GM21390 (cell line): ENCODE results near the gene BEST4.
"Not testable (repeated sequence)": the region's sequence is repeated elsewhere in the genome, so short reads cannot be mapped to it uniquely, and the experiment has no call there.

Source experiments
- ATAC-seq: cut with Tn5 transposase; IDR thresholded peaks from one replicate; pipeline ENCODE4 v1.9.1; 2021; ENCODE audit not compliant: unreplicated experiment

Gene BEST4

DNA sequence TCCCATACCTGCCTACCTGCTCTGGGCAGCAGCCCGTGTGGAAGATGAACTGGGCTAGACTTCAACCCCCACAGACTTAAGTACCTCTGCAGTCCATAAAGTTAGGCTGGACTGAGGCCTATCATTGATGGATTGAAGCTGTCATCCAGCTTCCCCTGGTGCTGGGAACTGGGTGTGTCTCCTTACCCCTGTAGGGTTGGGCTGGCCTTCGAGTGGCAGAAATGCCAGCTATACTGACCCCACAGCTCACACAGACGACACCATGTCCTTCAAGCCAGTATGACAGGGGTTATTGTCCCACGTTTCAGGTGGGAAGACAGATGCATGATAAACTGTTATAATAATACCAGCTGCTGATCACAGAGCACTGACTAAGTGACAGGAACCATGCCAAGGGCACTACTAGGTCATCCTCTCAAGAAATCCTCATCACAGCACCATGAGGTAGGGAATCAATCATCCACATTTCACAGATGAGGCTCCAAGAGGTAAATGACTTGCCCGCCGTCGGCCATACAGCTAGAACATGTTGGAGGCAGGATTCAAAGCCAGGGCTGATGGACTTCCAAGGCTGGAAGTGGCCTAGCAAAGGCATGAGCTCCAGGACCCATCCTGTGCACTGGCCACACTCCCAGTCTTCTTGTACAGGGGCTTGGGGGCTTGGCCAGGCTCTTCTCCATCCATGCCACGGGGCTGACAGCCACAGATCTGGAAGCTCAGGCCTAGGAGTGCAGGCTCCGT is at the start of gene BEST4:
Gene BEST4 (minus strand): TSS at position 51 of the 741 bp plus-strand sequence. CDS start 465 bp downstream, outside the sequence.
- no peak for ATAC-seq

DNA sequence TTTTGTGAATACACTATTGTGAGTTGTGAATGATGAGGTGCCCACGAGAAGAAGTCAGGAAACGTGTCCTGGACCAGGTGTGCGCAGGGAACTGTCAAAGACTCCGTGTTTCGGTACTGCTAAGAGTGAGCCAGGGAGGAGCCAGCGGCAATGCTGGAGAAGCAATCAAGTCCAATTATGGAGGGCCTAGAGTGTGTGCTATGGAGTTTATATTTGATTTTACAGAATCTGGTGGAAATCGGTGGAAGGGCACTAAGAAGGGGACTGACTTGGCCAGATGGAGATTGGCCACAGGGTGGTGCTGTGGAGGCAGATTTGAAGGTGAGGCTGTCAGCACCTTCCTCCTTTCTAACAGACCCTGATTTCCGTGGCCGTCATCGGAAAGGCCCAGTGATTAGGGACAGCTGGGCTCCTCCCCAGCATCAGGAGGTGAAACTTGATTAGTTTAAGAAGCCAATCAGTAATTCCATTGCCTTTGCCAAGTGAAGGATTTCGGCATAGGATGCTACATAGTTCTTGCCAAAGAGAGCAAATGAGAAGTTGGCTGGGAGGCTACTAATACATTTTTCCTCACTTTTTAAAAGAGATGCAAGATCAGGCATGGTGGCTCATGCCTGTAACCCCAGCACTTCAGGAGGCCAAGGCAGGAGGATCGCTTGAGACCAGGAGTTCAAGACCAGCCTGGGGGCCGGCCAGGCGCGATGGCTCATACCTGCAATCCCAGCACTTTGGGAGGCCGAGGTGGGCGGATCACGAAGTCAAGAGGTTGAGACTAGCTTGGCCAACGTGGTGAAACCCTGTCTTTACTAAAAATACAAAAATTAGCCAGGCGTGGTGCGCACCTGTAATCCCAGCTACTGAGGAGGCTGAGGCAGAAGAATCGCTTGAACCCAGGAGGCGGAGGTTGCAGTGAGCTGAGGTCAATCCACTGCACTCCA is 48.0 kb upstream of the BEST4 start:
- ATAC-seq, result no peak

DNA sequence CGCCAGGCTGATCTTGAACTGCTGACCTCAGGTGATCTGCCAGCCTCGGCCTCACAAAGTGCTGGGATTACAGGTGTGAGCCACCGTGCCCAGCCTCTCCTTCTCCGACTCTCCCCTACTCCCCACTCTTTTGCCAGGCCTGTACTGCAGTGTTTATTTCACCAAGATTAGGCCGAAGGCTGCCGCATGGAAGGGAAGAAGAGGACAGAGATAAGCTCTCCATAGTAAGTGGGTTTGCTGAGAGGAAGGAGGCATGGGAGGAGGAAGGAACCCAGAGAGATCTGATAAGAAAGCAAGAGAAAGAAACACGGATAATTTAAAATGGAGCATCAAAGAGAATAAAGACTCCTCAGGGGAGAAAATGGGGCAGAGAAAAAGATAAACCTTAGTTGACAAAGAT is 46.4 kb upstream of the BEST4 start:
- no peak for ATAC-seq

DNA sequence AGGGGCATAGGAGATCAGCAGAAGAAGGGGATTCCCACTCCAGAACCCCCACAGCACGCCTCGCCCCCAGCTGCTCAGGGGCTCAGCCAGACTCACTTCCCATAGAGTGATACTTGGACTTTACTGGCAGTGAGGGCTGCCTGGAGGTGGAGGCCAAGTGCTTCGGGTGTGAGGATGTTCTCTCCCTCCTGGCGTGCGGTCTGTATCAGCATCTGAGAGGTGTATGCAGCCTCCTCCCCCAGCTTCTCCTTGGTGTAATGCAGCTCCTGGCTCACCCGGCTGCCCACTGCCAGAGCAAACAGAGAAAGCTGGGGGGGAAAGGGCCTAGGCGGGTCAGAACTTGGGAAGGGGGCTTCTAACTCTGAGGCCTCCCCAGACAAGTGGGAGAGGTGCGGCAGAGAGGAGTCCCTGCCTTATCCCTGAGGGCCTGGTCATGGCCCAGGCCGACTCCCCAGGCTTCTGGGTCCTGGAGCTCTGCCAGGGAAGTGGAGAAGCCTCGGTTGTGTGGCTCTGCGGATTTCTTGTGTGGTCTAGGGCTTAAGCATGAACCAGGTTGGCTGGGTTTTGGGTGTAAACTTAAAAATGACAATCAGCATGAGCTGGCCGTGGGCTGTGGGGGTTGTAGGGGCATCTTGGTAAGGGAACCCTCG is 44.2 kb upstream of the BEST4 start:
- ATAC-seq, result no peak

DNA sequence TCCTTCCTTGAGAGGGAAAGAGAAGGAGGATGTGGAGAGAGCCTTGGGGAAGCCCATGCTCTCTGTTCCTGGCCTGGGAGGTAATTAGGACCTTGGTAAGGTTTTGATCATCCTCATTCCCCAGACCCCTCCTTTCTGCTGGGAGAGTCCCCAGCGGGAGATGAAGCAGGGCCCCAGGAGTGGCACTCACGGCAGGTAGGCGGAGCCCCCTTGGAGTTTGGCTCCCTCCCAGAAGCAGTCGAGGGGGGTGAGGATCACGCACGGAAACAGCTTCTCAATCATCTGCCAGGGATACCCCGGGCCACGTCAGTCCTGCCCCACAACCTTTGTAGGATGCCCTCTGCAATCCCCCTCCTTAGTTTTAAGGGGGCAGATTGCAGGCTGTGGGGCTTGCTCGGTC is 43.5 kb upstream of the BEST4 start:
- no peak for ATAC-seq

DNA sequence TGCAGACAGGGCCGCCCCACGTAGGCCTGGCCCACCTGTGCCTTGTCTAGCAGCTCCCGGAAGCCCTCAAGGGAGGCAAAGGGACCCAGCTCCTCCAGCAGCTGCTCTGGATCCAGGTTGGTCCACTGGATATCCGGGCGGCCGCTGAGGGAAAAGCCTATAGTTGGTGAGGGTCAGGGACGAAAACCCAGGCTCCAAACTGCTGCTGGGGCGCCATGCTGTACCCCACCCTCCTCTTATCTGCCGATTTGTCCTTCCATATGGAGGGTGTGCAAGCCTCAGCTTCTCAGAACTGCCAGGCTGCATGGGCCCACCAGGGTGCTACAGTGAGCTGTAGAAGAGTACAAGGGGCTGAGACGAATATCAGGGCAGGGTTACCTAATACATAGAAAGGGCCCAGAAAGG is 42.9 kb upstream of the BEST4 start:
- ATAC-seq, result no peak

DNA sequence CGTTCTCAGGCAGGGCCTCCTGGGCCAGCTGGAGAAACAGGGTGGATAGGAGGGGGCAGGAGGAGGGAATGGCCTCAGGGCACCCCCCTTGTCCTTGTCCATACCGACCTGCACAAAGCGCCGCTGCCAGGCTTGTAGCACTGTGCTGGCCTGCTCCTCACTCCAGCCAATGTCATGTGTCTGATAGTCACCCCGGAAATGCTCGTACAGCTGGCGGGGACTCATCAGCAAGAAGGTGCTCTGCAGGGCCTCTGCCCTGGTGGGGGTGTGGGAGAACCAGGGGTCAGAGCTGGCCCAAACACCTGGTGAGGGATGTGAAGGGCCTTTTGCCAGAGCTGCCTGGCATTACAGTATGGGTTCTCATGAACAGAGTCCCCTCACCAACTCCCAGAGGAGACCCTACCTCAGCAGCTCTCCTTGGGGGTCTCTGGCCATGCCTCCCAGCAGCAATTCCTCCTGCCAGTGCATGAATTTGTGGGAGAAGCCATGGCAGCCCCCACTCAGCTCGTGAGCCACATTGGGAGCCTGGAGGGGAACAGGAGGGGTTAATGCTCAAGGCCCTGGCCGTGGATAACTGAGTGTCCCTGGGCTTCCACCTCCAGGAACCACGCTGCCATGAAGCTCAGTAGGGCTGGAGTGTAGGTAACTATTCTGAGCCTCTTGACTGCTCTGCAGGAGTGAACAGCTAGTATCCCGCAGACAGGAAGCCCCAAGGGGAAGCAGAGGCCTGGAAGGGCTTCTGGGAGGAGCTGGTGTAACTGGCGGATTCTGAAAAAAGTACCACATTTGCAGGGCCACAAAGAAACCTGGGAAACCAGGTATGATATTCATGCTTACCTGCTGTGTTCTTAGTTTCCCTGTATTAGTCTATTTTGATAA is 41.8 kb upstream of the BEST4 start:
- ATAC-seq, result no peak

DNA sequence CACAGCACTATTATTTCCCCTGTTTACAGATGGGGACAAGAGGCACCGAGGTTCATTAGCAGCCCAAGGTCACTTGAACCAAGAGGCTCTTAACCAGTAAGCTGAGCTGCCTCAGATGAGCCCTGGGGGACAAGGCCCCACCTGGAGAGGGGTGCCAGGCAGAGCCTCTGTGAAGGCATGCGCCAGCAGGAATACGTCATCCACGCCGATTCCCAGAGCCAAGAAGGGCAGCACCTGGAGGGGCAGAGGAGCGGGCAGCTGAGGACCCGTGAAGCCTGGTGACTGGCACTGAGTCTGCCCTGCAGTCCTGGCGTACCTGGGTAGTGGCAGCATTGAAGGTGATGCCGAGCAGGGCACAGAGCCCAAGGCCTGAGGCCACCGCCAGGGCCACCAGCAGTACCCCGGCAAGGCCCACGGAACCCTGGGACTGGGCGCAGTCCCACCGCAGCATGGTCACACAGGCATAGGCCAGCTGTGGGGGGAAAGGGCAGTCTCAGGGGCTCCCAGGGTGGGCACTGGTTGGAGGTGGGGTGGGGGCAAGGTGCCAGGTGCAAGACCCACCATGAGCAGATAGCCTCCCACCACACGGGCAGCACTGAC is 41.0 kb upstream of the BEST4 start:
- no peak for ATAC-seq

DNA sequence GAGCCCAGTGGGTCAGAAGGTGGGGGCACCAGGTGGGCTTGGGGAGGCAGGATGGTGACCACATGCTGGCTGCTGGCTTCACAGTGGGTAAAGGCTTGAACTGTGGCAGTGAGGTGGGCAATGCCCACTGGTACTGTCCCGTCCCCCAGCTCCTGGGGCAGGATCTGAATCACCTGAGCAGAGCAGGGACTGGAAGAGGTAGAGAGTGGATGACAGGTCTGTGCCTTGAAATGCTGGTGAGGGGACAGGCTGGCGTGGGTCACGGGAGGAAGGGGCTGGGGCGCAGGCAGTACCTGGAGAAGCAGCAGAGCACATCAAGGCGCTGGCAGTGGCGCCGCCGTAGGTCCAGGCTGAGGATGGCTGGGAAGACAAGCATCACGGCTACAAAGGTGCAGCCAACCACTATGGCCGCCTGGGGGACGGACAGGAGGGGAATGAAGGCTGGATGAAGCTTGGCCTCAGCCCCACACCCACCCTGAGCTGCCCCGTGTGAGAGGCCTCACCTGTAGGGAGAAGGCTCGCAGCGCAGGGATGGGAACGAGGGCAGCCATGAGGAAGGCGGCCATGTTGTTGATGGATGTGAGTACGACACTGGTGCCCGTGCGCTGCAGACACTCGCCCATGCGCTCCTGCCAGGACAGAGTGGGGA is 40.2 kb upstream of the BEST4 start:
- ATAC-seq, result no peak

DNA sequence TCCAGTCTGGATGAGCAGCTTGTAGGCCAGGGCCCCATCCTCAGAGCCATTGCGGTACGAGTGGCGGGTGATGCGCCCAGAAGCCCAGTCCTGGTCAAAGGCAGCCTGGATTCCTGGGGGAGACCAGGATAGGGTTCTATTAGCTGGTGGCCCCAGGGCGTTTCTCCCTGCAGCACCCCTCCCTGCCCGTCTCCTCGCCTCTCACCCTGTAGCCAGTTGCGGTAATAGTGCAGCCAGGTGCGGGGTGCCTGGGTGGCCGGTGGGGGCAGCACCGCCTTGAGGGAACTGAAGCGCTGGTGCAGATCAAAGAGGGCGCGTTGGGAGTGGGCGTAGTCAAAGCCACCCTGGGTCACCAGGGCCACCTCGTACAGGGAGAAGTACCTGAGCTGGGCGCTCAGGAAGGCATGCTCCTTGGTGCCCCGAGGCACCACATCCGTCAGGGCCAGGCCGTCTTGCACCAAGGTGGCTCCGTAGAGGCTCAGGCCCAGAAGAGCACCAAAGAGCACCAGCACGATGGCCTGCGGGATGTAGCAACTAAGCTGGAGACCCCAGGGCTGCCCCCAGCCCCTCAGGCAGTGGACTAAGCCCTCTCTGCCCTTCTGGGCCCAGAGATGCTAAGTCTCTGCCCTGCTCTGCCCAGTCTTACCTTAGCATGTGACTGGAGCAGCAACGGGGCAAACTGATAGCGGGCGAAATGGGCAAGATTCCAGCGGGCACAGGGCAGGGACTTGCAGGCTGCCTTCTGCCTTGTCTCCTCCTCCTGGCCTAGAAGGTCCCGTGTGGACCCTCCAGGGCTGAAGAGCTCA is 39.4 kb upstream of the BEST4 start:
- ATAC-seq, result no peak

DNA sequence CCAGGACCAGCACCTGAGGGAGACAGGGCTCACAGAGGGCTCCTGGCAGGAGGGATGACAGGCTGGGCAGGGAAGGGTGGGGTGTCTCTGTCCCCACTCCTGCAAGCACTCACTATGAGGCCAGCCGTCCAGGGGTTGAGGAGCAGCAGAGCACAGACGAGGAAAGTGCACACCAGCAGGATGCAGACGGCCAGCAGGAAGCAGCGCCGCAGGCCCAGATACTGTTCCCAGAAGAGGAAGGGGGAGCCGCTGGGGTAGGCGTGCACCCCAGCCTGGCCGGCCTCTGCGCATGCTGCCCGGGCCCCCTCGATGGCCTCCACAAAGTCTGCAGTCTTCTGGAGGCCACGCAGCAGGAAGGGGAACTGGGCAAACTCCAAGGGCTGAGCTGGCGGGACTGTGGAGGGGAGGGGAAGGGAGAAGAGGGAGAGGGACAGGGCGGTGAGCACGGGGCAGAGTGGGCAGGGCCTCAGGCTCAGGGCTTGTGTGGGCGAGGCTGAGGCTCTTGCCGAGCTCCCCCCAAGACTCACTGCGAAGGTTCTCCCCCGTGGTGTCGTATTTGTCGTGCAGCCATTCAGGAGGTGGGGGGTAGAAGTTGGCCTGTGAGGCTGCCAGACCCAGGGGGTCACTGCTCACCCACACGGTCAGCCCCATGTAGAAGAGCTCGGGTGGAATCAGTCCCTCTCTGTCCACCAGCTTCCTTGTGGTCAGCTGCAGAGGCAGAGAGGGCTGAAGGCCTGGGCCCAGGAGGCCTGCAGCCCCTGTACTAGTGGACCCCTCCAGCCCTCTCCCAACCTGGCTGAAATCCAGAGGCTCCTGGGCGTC is 38.6 kb upstream of the BEST4 start:
- no peak for ATAC-seq

DNA sequence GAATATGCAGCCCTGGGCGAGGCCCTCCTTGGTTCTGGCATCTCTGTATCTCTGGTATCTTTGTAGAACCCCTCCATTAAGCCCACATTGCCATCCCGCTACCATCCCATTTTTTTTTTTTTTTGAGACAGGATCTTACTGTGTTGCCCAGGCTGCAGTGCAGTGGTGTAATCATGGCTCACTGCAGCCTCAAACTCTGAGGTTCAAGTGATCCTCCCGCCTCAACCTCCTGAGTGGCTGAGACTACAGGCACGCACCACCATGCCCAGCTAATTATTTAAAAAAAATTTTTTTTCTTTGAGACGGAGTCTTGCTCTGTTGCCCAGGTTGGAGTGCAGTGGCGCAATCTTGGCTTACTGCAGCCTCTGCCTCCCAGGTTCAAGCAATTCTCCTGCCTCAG is 36.4 kb upstream of the BEST4 start:
- ATAC-seq, result not testable (repeated sequence)

DNA sequence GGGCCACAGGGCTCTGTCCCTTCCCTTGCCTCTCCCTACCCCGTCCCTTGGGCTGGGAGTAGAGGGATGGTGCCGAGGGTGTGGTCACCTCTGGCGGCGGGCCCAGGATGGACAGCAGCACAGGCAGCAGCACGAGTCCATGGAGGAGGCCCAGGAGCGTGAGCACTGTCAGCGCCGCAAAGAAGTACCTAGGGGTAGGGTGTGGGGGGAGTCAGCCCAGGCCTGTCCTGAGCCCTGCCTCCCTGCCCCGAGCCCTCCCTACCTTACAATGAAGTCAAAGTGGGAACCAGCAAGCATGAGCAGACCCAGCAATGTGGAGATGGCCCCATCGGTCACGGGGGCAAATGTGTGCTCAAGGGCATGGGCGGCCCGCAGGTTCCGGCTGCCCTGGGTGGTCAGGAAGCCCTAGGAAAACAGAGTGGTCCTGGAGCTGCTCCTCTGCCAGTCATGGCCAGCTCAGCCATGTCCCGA is 35.0 kb upstream of the BEST4 start:
- ATAC-seq, result no peak

DNA sequence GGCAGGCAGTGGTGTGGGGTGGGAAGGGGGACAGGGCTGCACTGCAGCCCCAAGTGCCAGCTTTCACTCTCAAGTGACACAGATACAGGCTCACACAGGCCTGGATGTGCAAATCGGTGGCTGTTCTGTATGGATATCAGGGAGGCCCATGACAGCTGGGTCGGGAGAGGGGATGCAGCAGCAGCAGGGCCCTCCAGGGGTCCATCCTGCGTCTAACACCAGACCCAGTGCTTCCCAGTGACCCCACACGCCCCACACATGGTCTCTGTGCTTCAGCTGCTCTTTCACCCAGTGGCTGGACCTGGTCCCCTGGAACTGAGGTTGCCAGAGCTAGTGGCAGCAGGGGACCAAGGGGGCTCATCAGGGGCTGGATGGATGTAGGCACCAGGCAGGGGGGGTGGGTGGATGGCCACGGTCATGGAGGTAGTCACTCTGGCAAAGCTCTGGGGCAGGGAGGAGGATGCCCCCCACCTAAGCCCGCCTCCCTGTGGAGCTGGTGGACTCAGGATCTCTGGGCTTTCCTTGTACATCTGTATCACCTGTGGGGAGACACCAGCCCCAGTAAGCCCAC is 34.2 kb upstream of the BEST4 start:
- no peak for ATAC-seq

DNA sequence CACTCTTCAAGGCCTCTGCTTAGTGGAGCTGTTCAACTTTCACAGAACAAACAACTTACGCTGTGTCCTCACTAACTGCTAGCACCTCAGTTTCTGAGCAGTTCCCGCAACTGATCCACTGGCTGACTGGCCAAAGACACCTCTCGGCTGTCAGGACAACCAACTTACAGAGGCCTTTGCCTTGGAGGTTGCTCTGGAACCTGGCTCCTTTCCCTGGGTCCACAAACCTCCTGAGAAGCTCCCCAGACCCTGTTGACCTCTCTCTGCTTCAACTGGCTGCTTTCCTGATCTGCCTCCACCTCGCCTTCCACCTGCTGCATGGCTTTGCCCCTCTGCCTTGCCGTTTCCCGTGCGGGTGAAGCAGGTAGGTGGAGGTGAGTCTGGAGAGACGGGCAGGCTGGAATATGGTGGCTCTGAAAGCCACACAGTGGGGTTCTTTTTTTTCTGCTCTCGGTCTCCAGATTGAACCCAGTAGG is 33.3 kb upstream of the BEST4 start:
- ATAC-seq, result no peak

DNA sequence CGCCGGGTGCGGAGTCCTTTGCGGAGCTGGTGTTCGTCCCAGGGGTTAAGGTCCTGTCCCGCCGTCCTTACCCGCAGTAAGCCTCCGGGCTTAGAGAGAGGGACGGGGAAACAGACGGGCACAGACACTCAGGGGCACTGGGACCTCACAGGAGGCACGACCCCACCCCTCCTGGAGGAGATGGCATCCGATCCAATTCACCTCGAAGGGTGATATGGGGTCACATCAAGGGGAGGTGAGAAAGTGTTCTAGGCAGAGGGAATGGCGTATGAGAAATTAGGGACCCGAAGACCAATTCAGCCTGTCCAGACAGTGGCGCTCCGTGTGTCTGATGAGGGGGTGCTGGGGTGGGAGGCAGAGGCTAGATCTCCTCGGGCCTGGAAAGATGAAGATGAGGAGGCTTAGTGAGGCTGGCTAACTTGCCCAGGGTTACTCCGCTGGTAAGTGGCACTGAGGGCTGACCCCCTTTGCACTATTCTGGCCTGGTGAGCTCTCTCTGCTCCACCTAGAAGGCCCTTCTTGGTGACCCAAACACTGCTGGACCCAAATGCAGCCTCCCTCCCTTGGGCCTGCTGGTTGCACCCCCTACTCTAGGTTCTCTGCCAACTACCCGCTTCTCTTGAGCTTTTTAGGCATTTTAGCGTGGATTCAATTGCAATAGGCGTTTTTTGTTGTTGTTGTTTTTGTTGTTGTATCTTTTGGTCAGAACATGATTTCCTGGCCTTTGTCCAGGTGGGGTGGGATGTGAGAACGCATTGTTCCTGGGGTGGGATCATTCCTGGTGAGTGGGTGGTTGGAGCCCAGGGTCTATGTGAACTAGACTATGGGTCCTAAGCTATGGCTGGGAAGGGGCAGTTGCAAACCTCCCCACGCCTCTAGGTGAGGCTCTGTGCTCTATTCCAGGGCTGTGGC is 32.6 kb upstream of the BEST4 start:
- no peak for ATAC-seq
